Nephron (organoid): ENCODE results near the gene TYW1B.
"Not testable (repeated sequence)": the region's sequence is repeated elsewhere in the genome, so short reads cannot be mapped to it uniquely, and the experiment has no call there.

Experiments
- H3K27ac Mint-ChIP-seq, 3 experiments: 2 replicates each; pipeline ENCODE4 v1.8.0; 2020; ENCODE audit warnings: mixed read lengths in 3 of 3, mild to moderate bottlenecking in 2 of 3, moderate library complexity in 1 of 3
- H3K27me3 Mint-ChIP-seq: 2 replicates; pipeline ENCODE4 v1.8.0; 2021; ENCODE audit warnings: low read depth, mild to moderate bottlenecking, moderate library complexity, mixed read lengths
- H3K36me3 Mint-ChIP-seq: 2 replicates; pipeline ENCODE4 v1.8.0; 2020; ENCODE audit warnings: low read depth, mixed read lengths
- H3K4me1 Mint-ChIP-seq: 2 replicates; pipeline ENCODE4 v1.8.0; 2020; ENCODE audit warnings: mixed read lengths
- H3K4me3 Mint-ChIP-seq, 3 experiments: 2 replicates each; pipeline ENCODE4 v1.8.0; 2020; ENCODE audit warnings: mild to moderate bottlenecking in 3 of 3, mixed read lengths in 3 of 3, moderate library complexity in 2 of 3
- H3K9me3 Mint-ChIP-seq: 2 replicates; pipeline ENCODE4 v1.8.0; 2020; ENCODE audit warnings: mixed read lengths
- CTCF ChIP-seq, 3 experiments: fragments of 200-600 bp; sonication (generic); IDR thresholded peaks; one replicate each; pipeline ENCODE4 v1.5.0; 2021; ENCODE audit warnings: antibody characterized with exemption in 3 of 3; ENCODE audit not compliant: unreplicated experiment in 3 of 3

Gene TYW1B

DNA sequence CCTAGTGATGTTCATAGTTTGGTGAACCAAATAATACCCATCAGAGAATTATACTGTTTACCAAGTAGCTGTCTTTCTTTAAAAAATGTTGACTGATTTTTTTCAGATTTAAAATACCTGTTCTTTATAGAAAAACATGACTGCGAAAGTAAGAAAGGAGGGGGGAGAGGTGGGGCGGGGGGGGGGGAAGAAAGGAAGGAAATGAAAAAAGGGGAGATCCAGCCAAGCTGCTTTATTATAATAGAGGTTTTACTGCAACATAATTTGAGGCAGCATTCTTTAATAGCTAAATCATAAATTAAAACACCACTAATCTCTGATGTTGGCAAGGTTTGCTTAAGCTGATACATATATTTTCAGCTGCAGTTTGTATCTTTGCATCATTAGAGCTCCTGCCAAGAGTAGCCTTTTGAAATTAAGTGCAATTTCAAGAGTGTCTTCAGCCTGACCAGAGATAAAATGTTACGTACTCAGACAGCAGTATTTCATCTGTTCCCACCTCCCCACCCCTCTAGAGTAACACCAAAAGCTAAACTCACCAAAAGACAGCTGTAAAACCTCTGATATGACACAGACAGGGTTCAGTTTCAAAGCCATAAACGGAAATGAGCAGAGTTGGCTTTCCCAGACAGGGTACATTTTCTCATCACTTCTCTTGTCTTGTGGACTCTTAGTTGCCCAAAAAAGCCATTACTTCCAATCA is 202.1 kb downstream of the TYW1B start:
- H3K9me3 Mint-ChIP-seq, H3K36me3 Mint-ChIP-seq, H3K27me3 Mint-ChIP-seq, H3K4me3 Mint-ChIP-seq: not testable (repeated sequence)
- Mint-ChIP-seq H3K4me1 (peaks cover 32% of the 10 kb centered on the region), H3K27ac (peak overlapping the region; percentile 75 to 89 (median 86))

DNA sequence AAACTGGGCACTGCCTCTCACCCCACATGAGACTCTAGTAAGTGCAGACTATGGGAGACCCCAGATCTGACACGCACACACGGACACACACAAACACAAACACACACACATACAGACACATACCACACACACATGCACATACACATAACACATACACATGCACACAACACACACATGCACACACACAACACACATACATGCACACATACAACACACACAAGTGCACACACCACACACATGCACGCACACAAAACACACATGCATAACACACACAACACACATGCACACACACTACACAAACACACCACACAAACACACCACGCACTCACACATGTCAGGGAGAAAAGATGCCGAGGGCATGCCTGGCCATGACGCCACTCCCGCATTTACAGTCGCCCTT is 205.5 kb downstream of the TYW1B start:
- Mint-ChIP-seq H3K27me3 (peaks cover 14% of the 10 kb centered on the region), H3K9me3 (peaks cover under 1% of the 10 kb centered on the region), H3K36me3 (peaks cover 13% of the 10 kb centered on the region), H3K27ac (no peak overlapping the region), H3K4me3 (peak overlapping the region in 1 of 3 experiments; percentile 10), H3K4me1 (peaks cover 43% of the 10 kb centered on the region)
- TF ChIP-seq CTCF (IDR thresholded peaks at IDR 0.05; ENCODE audit: unreplicated experiment in 3 of 3): no peak

- peaks cover 14% of the 10 kb centered on the region for H3K27me3 Mint-ChIP-seq
- peaks cover 13% of the 10 kb centered on the region for H3K36me3 Mint-ChIP-seq
- peak overlapping the region in 1 of 3 experiments; percentile 39 for H3K27ac Mint-ChIP-seq
- H3K9me3 Mint-ChIP-seq, H3K4me3 Mint-ChIP-seq: not testable (repeated sequence)
- H3K4me1 Mint-ChIP-seq: peaks cover 38% of the 10 kb centered on the region
Measured at GRCh38 chr7:72621761-72622187, 206.2 kb downstream of the TYW1B start.

- Mint-ChIP-seq H3K36me3 (peaks cover 19% of the 10 kb centered on the region), H3K27ac (peak overlapping the region in 1 of 3 experiments; percentile 39), H3K4me1 (peaks cover 30% of the 10 kb centered on the region), H3K27me3 (peaks cover 14% of the 10 kb centered on the region)
- not testable (repeated sequence) for H3K9me3 Mint-ChIP-seq, H3K4me3 Mint-ChIP-seq
Measured at GRCh38 chr7:72620923-72621322, 207.1 kb downstream of the TYW1B start.

- H3K9me3 Mint-ChIP-seq: peaks cover 16% of the 10 kb centered on the region
- peaks cover 30% of the 10 kb centered on the region for H3K4me1 Mint-ChIP-seq
- H3K4me3 Mint-ChIP-seq, H3K27ac Mint-ChIP-seq: not testable (repeated sequence)
- peaks cover 11% of the 10 kb centered on the region for H3K27me3 Mint-ChIP-seq
- H3K36me3 Mint-ChIP-seq: peaks cover 33% of the 10 kb centered on the region
Measured at GRCh38 chr7:72618435-72619180, 209.4 kb downstream of the TYW1B start.

GRCh38 chr7:72609761-72610160 is 218.2 kb downstream of the TYW1B start:
- H3K27ac Mint-ChIP-seq, H3K4me1 Mint-ChIP-seq, H3K27me3 Mint-ChIP-seq, H3K4me3 Mint-ChIP-seq, H3K9me3 Mint-ChIP-seq: not testable (repeated sequence)
- H3K36me3 Mint-ChIP-seq: peaks cover 38% of the 10 kb centered on the region

DNA sequence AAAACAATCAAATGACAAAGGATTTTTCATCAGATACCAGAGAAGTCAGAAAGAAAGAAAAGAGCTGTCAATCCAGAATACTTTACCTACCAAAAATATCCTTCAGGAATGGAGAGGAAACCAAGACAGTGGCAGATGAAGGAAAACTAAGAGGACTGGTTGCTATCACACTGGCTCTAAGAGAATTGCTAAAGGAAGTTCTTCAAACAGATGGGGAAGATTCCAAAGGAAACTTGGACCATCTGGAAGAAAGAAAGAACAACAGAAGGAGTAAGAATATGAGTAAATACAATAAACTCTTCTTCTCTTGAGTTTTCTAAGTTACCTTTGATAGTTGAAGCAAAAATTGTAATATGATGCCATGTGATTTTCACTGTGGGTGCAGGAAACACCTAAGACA is 220.0 kb downstream of the TYW1B start:
- not testable (repeated sequence) for H3K4me3 Mint-ChIP-seq, H3K27me3 Mint-ChIP-seq, H3K4me1 Mint-ChIP-seq, H3K27ac Mint-ChIP-seq, H3K9me3 Mint-ChIP-seq
- H3K36me3 Mint-ChIP-seq: peaks cover 38% of the 10 kb centered on the region

DNA sequence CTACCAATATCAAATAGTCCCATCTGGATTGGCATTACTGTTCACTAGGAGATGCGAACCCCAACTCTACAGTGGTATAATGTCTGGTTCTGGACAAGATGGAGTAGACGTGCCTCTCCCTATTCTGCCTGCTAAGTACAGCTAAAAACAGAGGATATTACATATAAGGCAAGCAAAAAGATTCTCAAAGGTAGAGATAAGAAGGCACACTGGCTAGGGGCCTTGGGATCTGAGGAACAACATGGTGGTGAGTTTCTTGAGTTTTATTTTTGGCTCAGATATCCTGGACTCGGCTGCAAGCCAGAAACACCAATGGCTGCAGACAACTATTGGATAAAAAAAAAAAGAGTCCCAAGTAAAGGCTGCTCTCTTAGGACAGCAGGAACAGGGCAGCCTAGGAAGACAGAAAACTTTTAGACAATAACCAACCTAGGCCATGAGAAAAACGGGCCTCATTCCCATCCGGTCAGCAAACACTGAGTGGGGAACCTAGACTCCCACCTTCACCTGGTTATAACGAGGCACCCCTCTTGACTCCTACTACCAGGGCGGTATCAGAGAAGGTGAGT is 222.1 kb downstream of the TYW1B start:
- peaks cover 32% of the 10 kb centered on the region for H3K36me3 Mint-ChIP-seq
- H3K27ac Mint-ChIP-seq, H3K9me3 Mint-ChIP-seq, H3K27me3 Mint-ChIP-seq, H3K4me3 Mint-ChIP-seq, H3K4me1 Mint-ChIP-seq: not testable (repeated sequence)

- H3K9me3 Mint-ChIP-seq, H3K27me3 Mint-ChIP-seq, H3K27ac Mint-ChIP-seq, H3K4me3 Mint-ChIP-seq, H3K4me1 Mint-ChIP-seq: not testable (repeated sequence)
- peaks cover 28% of the 10 kb centered on the region for H3K36me3 Mint-ChIP-seq
Measured at GRCh38 chr7:72604771-72605611, 223.0 kb downstream of the TYW1B start.

DNA sequence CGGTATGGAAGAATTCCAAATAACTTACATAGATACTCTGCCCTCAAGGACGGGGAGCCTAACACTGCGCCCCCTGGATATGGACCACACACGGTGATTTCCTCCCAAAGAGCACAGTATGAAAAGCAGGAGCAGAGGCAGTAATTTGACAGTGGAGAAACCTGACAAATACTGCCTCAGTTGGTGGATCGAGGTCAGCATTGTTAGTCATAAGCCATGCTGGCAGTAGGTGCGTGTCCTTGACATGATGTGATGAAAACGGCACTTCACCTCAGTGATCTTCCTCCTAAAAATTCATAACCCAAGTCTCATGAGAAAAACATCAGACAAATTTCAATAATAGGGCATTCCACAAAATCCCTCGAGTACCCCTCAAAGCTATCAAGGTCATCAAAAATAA is 224.5 kb downstream of the TYW1B start:
- not testable (repeated sequence) for H3K4me1 Mint-ChIP-seq, H3K9me3 Mint-ChIP-seq, H3K27me3 Mint-ChIP-seq, H3K27ac Mint-ChIP-seq, H3K4me3 Mint-ChIP-seq
- H3K36me3 Mint-ChIP-seq: peaks cover 21% of the 10 kb centered on the region
